Kidney (tissue), 14 donors: ENCODE data around the gene CDK2. TPM values are rescaled to one million over a fixed set of nuclear protein-coding genes. Genes with fewer than 3 reads are reported as not detected.
A peak's percentile ranks its signal among the peaks of the same experiment; 100 is the strongest.
"Not testable (repeated sequence)": the region's sequence is repeated elsewhere in the genome, so short reads cannot be mapped to it uniquely, and the experiment has no call there.

Experiments
- DNase-seq, 5 donors: peaks; one replicate each; pipeline ENCODE4 v3.0.0-alpha.2; 2013 to 2020
- FAIRE-seq: peaks from 2 replicates; lab custom pipeline; 2012; peaks lifted over from hg19 to GRCh38; lab: Jason Lieb, UNC
- H3K27ac ChIP-seq, 2 donors: one replicate each; pipeline ENCODE4 v1.7.0; 2013; ENCODE audit warnings: low read depth in 2 of 2, low read length in 2 of 2, inconsistent platforms in 1 of 2
- H3K27me3 ChIP-seq: one replicate; pipeline ENCODE4 v1.7.1; 2013; ENCODE audit warnings: low read length, inconsistent platforms; ENCODE audit not compliant: control insufficient read depth, insufficient read depth
- H3K36me3 ChIP-seq, 3 donors: one replicate each; pipeline versions ENCODE4 v1.7.0 to v1.7.1; 2013; ENCODE audit warnings: low read length in 3 of 3, control low read depth in 1 of 3, inconsistent platforms in 1 of 3; ENCODE audit not compliant: insufficient read depth in 3 of 3, control insufficient read depth in 2 of 3
- H3K4me1 ChIP-seq, 3 donors: one replicate each; pipeline versions ENCODE4 v1.7.0 to v1.7.1; 2013; ENCODE audit warnings: low read length in 3 of 3, inconsistent platforms in 1 of 3, low read depth in 1 of 3; ENCODE audit not compliant: control insufficient read depth in 2 of 3, insufficient read depth in 2 of 3
- H3K4me3 ChIP-seq, 3 donors: one replicate each; pipeline versions ENCODE4 v1.7.0 to v1.8.1; 2013; ENCODE audit warnings: low read length in 3 of 3, control low read depth in 1 of 3, inconsistent platforms in 1 of 3
- H3K9ac ChIP-seq, 3 donors: one replicate each; pipeline versions ENCODE4 v1.7.0 to v1.7.1; 2013; ENCODE audit warnings: low read length in 3 of 3, control low read depth in 1 of 3, inconsistent platforms in 1 of 3
- H3K9me3 ChIP-seq, 3 donors: one replicate each; pipeline versions ENCODE4 v1.7.0 to v1.7.1; 2013; ENCODE audit warnings: low read length in 3 of 3, control low read depth in 1 of 3, inconsistent platforms in 1 of 3; ENCODE audit not compliant: control insufficient read depth in 2 of 3, insufficient read depth in 1 of 3
- intact Hi-C: fragments of 100-400 bp; cut with DNase I; formaldehyde crosslinking; loops from one replicate; pipeline ENCODE4 v1.11.1; 2022
- polyA plus RNA-seq: library from polyadenylated mRNA; stranded (reverse); fragments of 350-450 nt; fragmentation: Illumina TruSeq; extraction: RNeasy Lipid Tissue Mini Kit (QIAGEN cat#74804); gene quantifications from one replicate; pipeline ENCODE4 v1.2.3, GENCODE V29; 2014; ENCODE audit warnings: low read depth, low replicate concordance; ENCODE audit not compliant: insufficient read depth
- total RNA-seq: library from RNA; stranded (reverse); fragmentation: NEBNext Ultra II Directional; extraction: Animal tissue kit (Norgen Biotek cat#: 25700); gene quantifications from one replicate; pipeline ENCODE4 v1.2.1, GENCODE V29; 2021
- TF ChIP-seq, protein P1 (sequence below): IDR thresholded peaks from 3 replicates; pipeline ENCODE4 v1.5.1; 2012; ENCODE audit warnings: mild to moderate bottlenecking, moderate library complexity, borderline replicate concordance; ENCODE audit not compliant: insufficient read depth; ENCODE audit errors: extremely low read depth
- donor health status: control.
- donor health status: control.
- donor health status: control.
- donor health status: control.
- donor health status: control.
- donor health status: DM: yes; HTN: yes; CAD: no.
- donor health status: Normal renal cell carcinoma (clear cell type).

The CDK2 gene
- total and polyA plus RNA-seq, 2 donors from 2014 or later, result 7.6 to 23.2 TPM

- intact Hi-C loops, result no loop called here
- FAIRE-seq, result no peak
- peaks cover 0 to 13% (median 12%) of the 10 kb centered on the region in 3 donors for H3K36me3 ChIP-seq
Observed at GRCh38 chr12:56001487-56002100, 35.0 kb downstream of the CDK2 start.

DNA sequence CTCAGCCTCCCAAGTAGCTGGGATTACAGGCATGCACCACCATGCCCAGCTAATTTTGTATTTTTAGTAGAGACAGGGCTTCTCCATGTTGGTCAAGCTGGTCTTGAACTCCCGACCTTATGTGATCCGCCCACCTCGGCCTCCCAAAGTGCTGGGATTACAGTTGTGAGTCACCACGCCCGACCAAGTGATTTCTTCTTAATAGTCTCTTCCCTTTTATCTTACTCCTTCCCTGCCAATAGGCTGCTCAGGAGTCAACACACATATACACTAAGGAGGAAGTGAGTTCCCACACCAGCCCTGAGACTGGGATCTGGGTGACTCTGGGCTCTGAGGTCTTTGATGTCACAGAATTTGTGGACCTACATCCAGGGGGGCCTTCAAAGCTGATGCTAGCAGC lies 36.7 kb downstream of the CDK2 start:
- FAIRE-seq, H3K27ac ChIP-seq, H3K4me3 ChIP-seq, H3K9me3 ChIP-seq, H3K9ac ChIP-seq, H3K27me3 ChIP-seq, intact Hi-C loops, DNase-seq: not testable (repeated sequence)
- H3K36me3 ChIP-seq, result peaks cover 0 to 13% (median 12%) of the 10 kb centered on the region in 3 donors
- H3K4me1 ChIP-seq, result peaks cover 0 to 15% (median 10%) of the 10 kb centered on the region in 3 donors

More at GRCh38 chr12:56001487-56002100, 35.0 kb downstream of the CDK2 start:
- H3K27ac ChIP-seq, result peak overlapping the region; percentile 65 to 81
- peak overlapping the region in 1 of 3 donors; percentile 37 for H3K9ac ChIP-seq
- H3K9me3 ChIP-seq, result no peaks in the 10 kb centered on the region
- TF ChIP-seq, protein P1, sequence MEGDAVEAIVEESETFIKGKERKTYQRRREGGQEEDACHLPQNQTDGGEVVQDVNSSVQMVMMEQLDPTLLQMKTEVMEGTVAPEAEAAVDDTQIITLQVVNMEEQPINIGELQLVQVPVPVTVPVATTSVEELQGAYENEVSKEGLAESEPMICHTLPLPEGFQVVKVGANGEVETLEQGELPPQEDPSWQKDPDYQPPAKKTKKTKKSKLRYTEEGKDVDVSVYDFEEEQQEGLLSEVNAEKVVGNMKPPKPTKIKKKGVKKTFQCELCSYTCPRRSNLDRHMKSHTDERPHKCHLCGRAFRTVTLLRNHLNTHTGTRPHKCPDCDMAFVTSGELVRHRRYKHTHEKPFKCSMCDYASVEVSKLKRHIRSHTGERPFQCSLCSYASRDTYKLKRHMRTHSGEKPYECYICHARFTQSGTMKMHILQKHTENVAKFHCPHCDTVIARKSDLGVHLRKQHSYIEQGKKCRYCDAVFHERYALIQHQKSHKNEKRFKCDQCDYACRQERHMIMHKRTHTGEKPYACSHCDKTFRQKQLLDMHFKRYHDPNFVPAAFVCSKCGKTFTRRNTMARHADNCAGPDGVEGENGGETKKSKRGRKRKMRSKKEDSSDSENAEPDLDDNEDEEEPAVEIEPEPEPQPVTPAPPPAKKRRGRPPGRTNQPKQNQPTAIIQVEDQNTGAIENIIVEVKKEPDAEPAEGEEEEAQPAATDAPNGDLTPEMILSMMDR, result no peak
- H3K27me3 ChIP-seq, result no peaks in the 10 kb centered on the region
- peak in 2 of 5 donors; percentile 48 to 52 for DNase-seq
- peaks cover 0 to 14% (median 10%) of the 10 kb centered on the region in 3 donors for H3K4me1 ChIP-seq
- H3K4me3 ChIP-seq, result no peak overlapping the region

GRCh38 chr12:56004211-56004610 lies 37.6 kb downstream of the CDK2 start:
- no peak for FAIRE-seq
- Histone ChIP-seq H3K4me3 (no peak overlapping the region), H3K36me3 (peaks cover 0 to 13% (median 9%) of the 10 kb centered on the region in 3 donors), H3K27ac (no peak overlapping the region), H3K9ac (no peak overlapping the region), H3K4me1 (peaks cover 0 to 16% (median 10%) of the 10 kb centered on the region in 3 donors), H3K27me3 (no peaks in the 10 kb centered on the region), H3K9me3 (no peaks in the 10 kb centered on the region)
- TF ChIP-seq, protein P1, result no peak
- intact Hi-C loops, result no loop called here
- no peak for DNase-seq
